ENCODE data around the gene BNC2.

Gene BNC2

GRCh38 chr9:16869882-16870595 is 431 bp downstream of the BNC2 start:
- DNase-seq, result peak in 1 of 56 donors; percentile 18

- DNase-seq, result no peak
Observed at GRCh38 chr9:16869131-16869881, 1.2 kb downstream of the BNC2 start.

- no peak for DNase-seq
Observed at GRCh38 chr9:16868701-16869100, 1.8 kb downstream of the BNC2 start.

GRCh38 chr9:16867576-16868311 is 2.7 kb downstream of the BNC2 start:
- DNase-seq, result no peak

- DNase-seq, result no peak
Observed at GRCh38 chr9:16866587-16866986, 3.9 kb downstream of the BNC2 start.

GRCh38 chr9:16864649-16865434 is 5.6 kb downstream of the BNC2 start:
- DNase-seq, result no peak

GRCh38 chr9:16848179-16848578 is 22.3 kb downstream of the BNC2 start:
- no peak for DNase-seq

- no peak for DNase-seq
Observed at GRCh38 chr9:16846986-16847385, 23.5 kb downstream of the BNC2 start.

GRCh38 chr9:16846367-16846766 is 24.1 kb downstream of the BNC2 start:
- no peak for DNase-seq

- no peak for DNase-seq
Observed at GRCh38 chr9:16834817-16835216, 35.7 kb downstream of the BNC2 start.

GRCh38 chr9:16833296-16833835 is 37.1 kb downstream of the BNC2 start:
- DNase-seq, result no peak

GRCh38 chr9:16832101-16832500 is 38.4 kb downstream of the BNC2 start:
- no peak for DNase-seq

GRCh38 chr9:16830806-16831205 is 39.7 kb downstream of the BNC2 start:
- DNase-seq, result no peak

GRCh38 chr9:16828340-16829281 is 41.9 kb downstream of the BNC2 start:
- peak in 6 of 56 donors; percentile 0 to 12 (median 6) for DNase-seq

- DNase-seq, result no peak
Observed at GRCh38 chr9:16825971-16826625, 44.4 kb downstream of the BNC2 start.

- no peak for DNase-seq
Observed at GRCh38 chr9:16825331-16825725, 45.1 kb downstream of the BNC2 start.

- DNase-seq, result no peak
Observed at GRCh38 chr9:16824545-16825330, 45.7 kb downstream of the BNC2 start.

GRCh38 chr9:16823906-16824305 is 46.6 kb downstream of the BNC2 start:
- DNase-seq, result no peak

- no peak for DNase-seq
Observed at GRCh38 chr9:16821344-16821743, 49.1 kb downstream of the BNC2 start.
